ENCODE measurements around the gene METTL16.

The METTL16 gene

DNA sequence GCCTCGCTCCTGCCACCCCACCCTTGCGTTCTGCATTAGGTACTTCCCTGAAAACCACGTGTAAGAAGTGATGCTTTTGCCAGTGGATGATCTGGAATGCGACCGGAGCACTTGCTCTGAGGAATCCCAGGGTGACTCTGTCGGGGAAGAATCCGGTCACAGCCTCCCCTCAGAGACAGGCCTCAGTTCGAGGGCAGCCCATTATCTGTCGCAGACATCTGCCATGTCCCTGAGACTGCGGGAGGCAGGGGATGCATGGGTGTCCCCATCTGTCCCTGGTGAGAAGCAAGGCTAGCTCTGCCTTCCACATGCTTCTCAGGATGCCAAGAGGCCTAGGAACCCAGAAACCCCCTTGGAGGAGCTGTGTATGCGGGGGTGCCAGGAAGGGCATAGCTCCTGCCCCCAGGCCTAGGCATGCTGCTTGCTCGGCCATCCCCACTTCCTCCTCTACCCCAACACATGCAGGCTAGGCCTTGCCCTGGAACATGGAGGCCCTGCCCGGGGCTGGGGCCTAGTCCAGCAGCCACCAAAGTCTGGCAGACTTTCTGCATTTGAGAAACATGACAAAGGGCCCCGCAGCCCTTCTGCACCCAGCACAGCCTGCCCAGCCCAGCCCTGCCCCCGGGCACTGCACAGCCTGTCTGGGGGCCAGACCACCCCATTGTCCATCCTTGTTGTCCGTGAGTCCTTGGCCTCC, 131.3 kb downstream of the METTL16 start:
- no peak overlapping the region for H2AFZ ChIP-seq (ENCODE audit: low read length)
- H3K9me3 ChIP-seq (ENCODE audit: insufficient read depth, low read depth, low read length) = no peaks in the 10 kb centered on the region
- no peaks in the 10 kb centered on the region for H3K79me2 ChIP-seq (ENCODE audit: insufficient read depth, low read length)
- no peaks in the 10 kb centered on the region for H3K27me3 ChIP-seq (ENCODE audit: insufficient read depth, low read length, poor library complexity, severe bottlenecking)
- no peak overlapping the region for H3K4me2 ChIP-seq (ENCODE audit: low read depth, low read length, poor library complexity, severe bottlenecking)
- H3F3A ChIP-seq (ENCODE audit: low read depth) = no peaks in the 10 kb centered on the region
- H3K9me2 ChIP-seq (replicated peaks; ENCODE audit: low read depth, low read length) = no peaks in the 10 kb centered on the region
- TF ChIP-seq EZH2phosphoT487 (IDR thresholded peaks at IDR 0.05; ENCODE audit: borderline replicate concordance) = no peak
- TF ChIP-seq, protein P1, sequence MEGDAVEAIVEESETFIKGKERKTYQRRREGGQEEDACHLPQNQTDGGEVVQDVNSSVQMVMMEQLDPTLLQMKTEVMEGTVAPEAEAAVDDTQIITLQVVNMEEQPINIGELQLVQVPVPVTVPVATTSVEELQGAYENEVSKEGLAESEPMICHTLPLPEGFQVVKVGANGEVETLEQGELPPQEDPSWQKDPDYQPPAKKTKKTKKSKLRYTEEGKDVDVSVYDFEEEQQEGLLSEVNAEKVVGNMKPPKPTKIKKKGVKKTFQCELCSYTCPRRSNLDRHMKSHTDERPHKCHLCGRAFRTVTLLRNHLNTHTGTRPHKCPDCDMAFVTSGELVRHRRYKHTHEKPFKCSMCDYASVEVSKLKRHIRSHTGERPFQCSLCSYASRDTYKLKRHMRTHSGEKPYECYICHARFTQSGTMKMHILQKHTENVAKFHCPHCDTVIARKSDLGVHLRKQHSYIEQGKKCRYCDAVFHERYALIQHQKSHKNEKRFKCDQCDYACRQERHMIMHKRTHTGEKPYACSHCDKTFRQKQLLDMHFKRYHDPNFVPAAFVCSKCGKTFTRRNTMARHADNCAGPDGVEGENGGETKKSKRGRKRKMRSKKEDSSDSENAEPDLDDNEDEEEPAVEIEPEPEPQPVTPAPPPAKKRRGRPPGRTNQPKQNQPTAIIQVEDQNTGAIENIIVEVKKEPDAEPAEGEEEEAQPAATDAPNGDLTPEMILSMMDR (conservative IDR thresholded peaks at IDR 0.05; ENCODE audit: low read length) = no peak
- peaks cover 1% of the 10 kb centered on the region; the same call in 1 of the 2 replicates for H3K36me3 ChIP-seq (ENCODE audit: insufficient read depth, low read length)
- H4K20me1 ChIP-seq (ENCODE audit: insufficient read depth, low read length, poor library complexity, severe bottlenecking) = no peaks in the 10 kb centered on the region
- no peak overlapping the region for H3K9ac ChIP-seq (ENCODE audit: low read depth, low read length, poor library complexity, severe bottlenecking)
- H3K4me3 ChIP-seq (ENCODE audit: low read length, poor library complexity, severe bottlenecking) = no peak overlapping the region
- H3K4me1 ChIP-seq (ENCODE audit: insufficient read depth, low read length, poor library complexity, severe bottlenecking) = no peaks in the 10 kb centered on the region

DNA sequence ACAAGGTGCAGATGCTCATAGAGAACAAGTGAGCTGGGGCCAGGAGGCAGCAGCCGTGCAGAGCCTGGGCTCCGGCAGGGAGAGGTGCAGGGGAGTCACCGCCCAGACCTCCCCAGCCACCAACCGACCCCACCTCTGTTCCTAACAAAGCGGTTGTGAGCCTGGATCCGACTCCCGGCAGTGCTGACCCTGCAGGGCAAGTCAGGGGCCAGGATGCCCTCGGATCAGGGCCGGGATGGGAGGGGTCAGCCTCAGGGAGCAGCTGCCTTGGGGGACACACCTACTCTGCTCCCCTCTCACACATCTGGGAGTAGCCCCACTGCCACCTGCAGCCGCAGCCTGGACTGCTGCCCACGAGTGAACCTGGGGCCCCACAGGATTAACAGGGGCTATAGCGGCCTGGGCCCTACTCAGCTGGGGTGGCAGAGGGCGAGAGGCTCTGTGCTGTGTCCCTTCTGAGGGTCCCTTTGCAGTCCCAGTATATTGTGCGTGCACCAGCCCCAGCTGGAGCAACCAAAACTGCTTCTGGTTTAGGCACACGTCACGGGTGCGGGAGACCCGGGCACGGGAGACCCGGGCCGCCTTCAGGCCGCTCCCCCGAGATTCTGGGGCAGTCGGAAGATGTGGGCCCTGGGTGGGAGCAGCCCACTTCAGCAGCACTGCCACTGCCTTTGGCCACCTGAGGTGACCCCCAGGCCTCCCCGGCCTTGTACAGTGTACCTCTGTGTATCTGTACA, 132.0 kb downstream of the METTL16 start:
- Histone ChIP-seq H3K27me3 (ENCODE audit: insufficient read depth, low read length, poor library complexity, severe bottlenecking) (no peaks in the 10 kb centered on the region), H3F3A (ENCODE audit: low read depth) (no peaks in the 10 kb centered on the region), H3K9me3 (ENCODE audit: insufficient read depth, low read depth, low read length) (no peaks in the 10 kb centered on the region), H2AFZ (ENCODE audit: low read length) (no peak overlapping the region), H4K20me1 (ENCODE audit: insufficient read depth, low read length, poor library complexity, severe bottlenecking) (no peaks in the 10 kb centered on the region), H3K4me1 (ENCODE audit: insufficient read depth, low read length, poor library complexity, severe bottlenecking) (no peaks in the 10 kb centered on the region), H3K36me3 (ENCODE audit: insufficient read depth, low read length) (no peaks in the 10 kb centered on the region), H3K9ac (ENCODE audit: low read depth, low read length, poor library complexity, severe bottlenecking) (no peak overlapping the region), H3K79me2 (ENCODE audit: insufficient read depth, low read length) (no peaks in the 10 kb centered on the region), H3K9me2 (replicated peaks; ENCODE audit: low read depth, low read length) (no peaks in the 10 kb centered on the region), H3K4me3 (ENCODE audit: low read length, poor library complexity, severe bottlenecking) (no peak overlapping the region), H3K4me2 (ENCODE audit: low read depth, low read length, poor library complexity, severe bottlenecking) (no peak overlapping the region)
- no peak for TF ChIP-seq EZH2phosphoT487 (IDR thresholded peaks at IDR 0.05; ENCODE audit: borderline replicate concordance)
- TF ChIP-seq, protein P1 (conservative IDR thresholded peaks at IDR 0.05; ENCODE audit: low read length) = no peak

DNA sequence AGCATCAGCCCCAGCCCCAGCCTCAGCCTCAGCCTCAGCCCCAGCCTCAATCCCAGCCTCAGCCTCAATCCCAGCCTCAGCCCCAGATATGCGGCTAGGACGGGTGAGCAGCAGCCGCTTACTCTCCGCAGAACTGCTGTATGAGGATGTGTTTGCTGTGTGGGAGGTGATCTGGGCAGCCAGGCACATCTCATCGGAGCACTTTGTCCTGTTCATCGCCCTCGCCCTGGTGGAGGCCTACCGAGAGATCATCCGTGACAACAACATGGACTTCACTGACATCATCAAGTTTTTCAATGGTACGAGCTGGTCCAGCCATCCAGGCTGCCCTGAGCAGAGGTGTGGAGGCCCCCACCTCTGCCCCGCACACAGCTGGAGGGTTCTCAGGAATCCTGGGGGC, 132.8 kb downstream of the METTL16 start:
- Histone ChIP-seq H3K4me1 (ENCODE audit: insufficient read depth, low read length, poor library complexity, severe bottlenecking) (no peaks in the 10 kb centered on the region), H3K36me3 (ENCODE audit: insufficient read depth, low read length) (no peaks in the 10 kb centered on the region), H3K9me2 (replicated peaks; ENCODE audit: low read depth, low read length) (no peaks in the 10 kb centered on the region), H3F3A (ENCODE audit: low read depth) (no peaks in the 10 kb centered on the region), H3K79me2 (ENCODE audit: insufficient read depth, low read length) (no peaks in the 10 kb centered on the region), H3K9me3 (ENCODE audit: insufficient read depth, low read depth, low read length) (no peaks in the 10 kb centered on the region), H4K20me1 (ENCODE audit: insufficient read depth, low read length, poor library complexity, severe bottlenecking) (no peaks in the 10 kb centered on the region), H3K9ac (ENCODE audit: low read depth, low read length, poor library complexity, severe bottlenecking) (no peak overlapping the region), H3K27me3 (ENCODE audit: insufficient read depth, low read length, poor library complexity, severe bottlenecking) (no peaks in the 10 kb centered on the region), H3K4me2 (ENCODE audit: low read depth, low read length, poor library complexity, severe bottlenecking) (no peak overlapping the region), H3K4me3 (ENCODE audit: low read length, poor library complexity, severe bottlenecking) (no peak overlapping the region), H2AFZ (ENCODE audit: low read length) (no peak overlapping the region)
- TF ChIP-seq EZH2phosphoT487 (IDR thresholded peaks at IDR 0.05; ENCODE audit: borderline replicate concordance) = no peak
- TF ChIP-seq, protein P1 (conservative IDR thresholded peaks at IDR 0.05; ENCODE audit: low read length) = no peak
